OCI-LY7 (cell line): ENCODE results near the gene CHCHD6. TPM values are rescaled to one million over a fixed set of nuclear protein-coding genes. Genes with fewer than 3 reads are reported as not detected.

Source experiments
- BruUV-seq: library from RNA; stranded (reverse); fragments of 400-500 nt; replicated peaks from 2 replicates; lab custom pipeline; 2021; lab: Mats Ljungman, UMichigan
- CTCF ChIA-PET: fragments of 300-600 bp; sonication (Branson Sonifier 250); formaldehyde crosslinking; loops from one replicate; lab custom pipeline; 2022; ENCODE audit warnings: antibody characterized with exemption; ENCODE audit not compliant: unreplicated experiment; lab: Charles Lee
- POLR2A ChIA-PET: fragments of 300-600 bp; sonication (Branson Sonifier 250); formaldehyde crosslinking; loops from one replicate; lab custom pipeline; 2022; ENCODE audit warnings: antibody characterized with exemption; lab: Charles Lee
- DNase-seq: peaks from one replicate; pipeline ENCODE4 v3.0.0-alpha.2; 2015; ENCODE audit warnings: low spot score
- H2AFZ ChIP-seq: fragments of 200-600 bp; sonication (generic), shearing (Covaris generic); 2 replicates; pipeline ENCODE4 v1.6.1; 2014; ENCODE audit warnings: mild to moderate bottlenecking, antibody characterized with exemption, low read length, moderate library complexity
- H3K27ac ChIP-seq: fragments of 200-600 bp; sonication (generic); 2 replicates; pipeline ENCODE4 v1.5.1; 2014; ENCODE audit warnings: mixed run types, low read depth, mild to moderate bottlenecking, moderate library complexity, low read length, inconsistent platforms; ENCODE audit not compliant: poor library complexity, severe bottlenecking
- H3K36me3 ChIP-seq: fragments of 200-600 bp; sonication (generic); 2 replicates; pipeline ENCODE4 v1.6.1; 2014; ENCODE audit warnings: mild to moderate bottlenecking, antibody characterized with exemption, low read length, moderate library complexity, mixed read lengths; ENCODE audit not compliant: insufficient read depth
- H3K4me1 ChIP-seq: fragments of 200-600 bp; sonication (generic); 2 replicates; pipeline ENCODE4 v1.5.1; 2014; ENCODE audit warnings: mild to moderate bottlenecking, low read length; ENCODE audit not compliant: insufficient read depth, poor library complexity, severe bottlenecking
- H3K4me2 ChIP-seq: fragments of 200-600 bp; sonication (generic); 2 replicates; pipeline ENCODE4 v1.6.1; 2014; ENCODE audit warnings: mild to moderate bottlenecking, low read length
- H3K4me3 ChIP-seq: fragments of 200-600 bp; sonication (generic); 2 replicates; pipeline ENCODE4 v1.5.1; 2014; ENCODE audit warnings: mild to moderate bottlenecking, low read depth, low read length; ENCODE audit not compliant: poor library complexity, severe bottlenecking
- H3K79me2 ChIP-seq: fragments of 200-600 bp; sonication (generic); 2 replicates; pipeline ENCODE4 v1.6.1; 2016; ENCODE audit warnings: low read depth, mild to moderate bottlenecking, low read length, moderate library complexity, mixed read lengths; ENCODE audit not compliant: insufficient read depth
- H3K9me2 ChIP-seq: fragments of 200-600 bp; sonication (generic); 2 replicates; pipeline ENCODE4 v1.6.1; 2016; ENCODE audit warnings: mild to moderate bottlenecking, low read length, mixed read lengths; ENCODE audit not compliant: insufficient read depth
- H3K9me3 ChIP-seq: fragments of 200-600 bp; sonication (generic); 2 replicates; pipeline ENCODE4 v1.6.1; 2014; ENCODE audit warnings: mild to moderate bottlenecking, mixed run types, low read length, mixed read lengths
- H4K20me1 ChIP-seq: fragments of 200-600 bp; sonication (generic); 2 replicates; pipeline ENCODE4 v1.6.1; 2014; ENCODE audit warnings: mild to moderate bottlenecking, antibody characterized with exemption, low read length, moderate library complexity, mixed read lengths; ENCODE audit not compliant: insufficient read depth
- EZH2phosphoT487 ChIP-seq: fragments of 200-600 bp; sonication (generic); IDR thresholded peaks from 2 replicates; pipeline ENCODE4 v1.6.1; 2018; ENCODE audit warnings: low read depth, borderline replicate concordance, mild to moderate bottlenecking, mixed run types, antibody characterized with exemption, low read length, moderate library complexity, mixed read lengths
- intact Hi-C: fragments of 100-400 bp; cut with micrococcal nuclease; formaldehyde crosslinking; loops from one replicate; pipeline ENCODE4 v1.10.0; 2022; ENCODE audit not compliant: unreplicated experiment
- total RNA-seq, 2 experiments: library from RNA; depleted of rRNA in 1 of 2; stranded (reverse); fragments of >200 nt in 1 of 2; shearing (Covaris generic) in 1 of 2; gene quantifications; 2 replicates each; pipeline ENCODE4 v1.2.3, GENCODE V29; 2014 to 2022
- TF ChIP-seq, protein P1 (sequence below): fragments of 200-600 bp; sonication (generic); conservative IDR thresholded peaks from 2 replicates; pipeline ENCODE4 v1.5.1; 2014; ENCODE audit warnings: mild to moderate bottlenecking, antibody characterized with exemption, low read length, moderate library complexity, mixed read lengths

Gene CHCHD6
- total RNA-seq, 2 experiments from 2014 or later, result 14.7 to 21.2 TPM

DNA sequence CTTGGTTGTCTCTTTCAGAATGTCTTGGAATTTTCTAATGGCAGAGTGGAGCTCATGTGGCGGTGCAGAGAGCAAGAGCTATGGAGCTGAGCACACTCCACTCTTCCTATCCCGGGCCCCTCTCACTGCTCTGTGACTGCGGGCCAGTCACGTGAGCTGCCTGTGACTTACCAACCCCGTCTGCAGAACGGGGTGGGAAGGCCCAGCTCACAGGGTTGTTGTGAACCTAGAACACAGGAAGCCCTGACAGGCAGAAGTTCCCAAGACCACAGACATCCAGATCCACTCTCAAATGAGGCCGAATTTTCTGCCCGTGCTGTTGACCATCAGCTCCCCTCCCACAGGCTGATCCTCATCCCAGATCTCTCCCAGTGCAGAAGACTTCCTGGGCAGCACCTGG is 243.4 kb downstream of the CHCHD6 start:
- Histone ChIP-seq H3K4me3 (no peak overlapping the region), H3K27ac (no peak overlapping the region), H3K79me2 (no peaks in the 10 kb centered on the region), H3K36me3 (no peaks in the 10 kb centered on the region), H2AFZ (no peak overlapping the region), H3K9me2 (no peaks in the 10 kb centered on the region), H3K9me3 (no peaks in the 10 kb centered on the region), H3K4me1 (peaks cover 10% of the 10 kb centered on the region), H4K20me1 (no peaks in the 10 kb centered on the region), H3K4me2 (no peak overlapping the region)
- intact Hi-C loops, result no loop called here
- TF ChIP-seq, protein P1, sequence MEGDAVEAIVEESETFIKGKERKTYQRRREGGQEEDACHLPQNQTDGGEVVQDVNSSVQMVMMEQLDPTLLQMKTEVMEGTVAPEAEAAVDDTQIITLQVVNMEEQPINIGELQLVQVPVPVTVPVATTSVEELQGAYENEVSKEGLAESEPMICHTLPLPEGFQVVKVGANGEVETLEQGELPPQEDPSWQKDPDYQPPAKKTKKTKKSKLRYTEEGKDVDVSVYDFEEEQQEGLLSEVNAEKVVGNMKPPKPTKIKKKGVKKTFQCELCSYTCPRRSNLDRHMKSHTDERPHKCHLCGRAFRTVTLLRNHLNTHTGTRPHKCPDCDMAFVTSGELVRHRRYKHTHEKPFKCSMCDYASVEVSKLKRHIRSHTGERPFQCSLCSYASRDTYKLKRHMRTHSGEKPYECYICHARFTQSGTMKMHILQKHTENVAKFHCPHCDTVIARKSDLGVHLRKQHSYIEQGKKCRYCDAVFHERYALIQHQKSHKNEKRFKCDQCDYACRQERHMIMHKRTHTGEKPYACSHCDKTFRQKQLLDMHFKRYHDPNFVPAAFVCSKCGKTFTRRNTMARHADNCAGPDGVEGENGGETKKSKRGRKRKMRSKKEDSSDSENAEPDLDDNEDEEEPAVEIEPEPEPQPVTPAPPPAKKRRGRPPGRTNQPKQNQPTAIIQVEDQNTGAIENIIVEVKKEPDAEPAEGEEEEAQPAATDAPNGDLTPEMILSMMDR, result no peak
- TF ChIP-seq EZH2phosphoT487, result no peak
- POLR2A ChIA-PET, result no interaction called here
- BruUV-seq, result no TSS peak
- no peak for DNase-seq
- CTCF ChIA-PET, result no interaction called here

DNA sequence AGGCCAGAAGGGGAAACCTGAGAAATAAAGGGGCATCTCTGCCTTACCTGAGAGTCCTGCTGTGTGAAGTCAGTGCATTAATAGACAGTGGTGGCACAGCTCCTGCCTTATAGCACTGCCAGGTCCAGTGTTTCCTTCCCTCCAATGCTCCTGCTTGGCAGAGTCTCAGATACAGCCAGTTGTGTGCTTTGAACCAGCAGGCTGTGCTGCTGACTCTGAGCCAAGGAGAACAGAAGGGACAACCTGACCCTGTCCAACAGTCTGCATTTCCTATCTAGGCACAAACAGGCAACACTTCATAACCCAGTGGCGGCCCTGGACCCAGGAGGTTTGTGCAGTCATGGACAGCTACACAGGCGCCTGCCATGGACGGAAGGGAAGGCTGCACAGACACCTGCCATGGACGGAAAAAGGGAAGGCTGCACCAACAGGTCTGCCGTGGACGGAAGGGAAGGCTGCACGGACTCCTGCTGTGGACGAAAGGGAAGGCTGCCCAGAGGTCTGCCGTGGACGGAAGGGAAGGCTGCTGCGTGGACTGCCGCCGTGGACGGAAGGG is 245.0 kb downstream of the CHCHD6 start:
- ChIA-PET CTCF (no interaction called here), POLR2A (no interaction called here)
- Histone ChIP-seq H3K27ac (no peak overlapping the region), H3K4me3 (no peak overlapping the region), H3K9me3 (no peaks in the 10 kb centered on the region), H3K79me2 (no peaks in the 10 kb centered on the region), H3K36me3 (no peaks in the 10 kb centered on the region), H4K20me1 (no peaks in the 10 kb centered on the region), H3K4me1 (peaks cover 13% of the 10 kb centered on the region), H3K9me2 (no peaks in the 10 kb centered on the region), H2AFZ (no peak overlapping the region), H3K4me2 (no peak overlapping the region)
- intact Hi-C loops, result no loop called here
- no peak for DNase-seq
- no peak for TF ChIP-seq EZH2phosphoT487
- TF ChIP-seq, protein P1, result no peak
- no TSS peak for BruUV-seq

DNA sequence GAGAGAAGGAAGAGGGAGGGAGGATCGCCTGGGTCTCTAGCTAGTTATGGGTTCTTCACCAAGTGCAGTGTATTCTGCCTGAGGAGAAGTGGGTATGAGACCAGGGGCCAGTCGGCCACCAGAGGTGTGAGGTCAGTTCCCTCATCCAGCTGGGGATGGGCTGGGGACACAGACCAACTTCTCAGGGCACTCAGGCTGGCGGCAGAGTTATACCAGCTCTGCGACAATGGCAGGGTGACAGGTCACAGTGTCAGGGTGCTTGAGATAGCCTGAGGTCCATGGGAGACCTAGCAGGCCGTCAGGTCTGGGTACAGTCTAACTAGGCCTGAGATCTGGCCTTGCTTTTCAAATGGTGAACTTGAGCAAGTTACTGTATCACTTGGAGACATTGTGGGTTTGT is 247.5 kb downstream of the CHCHD6 start:
- CTCF ChIA-PET, result no interaction called here

More for the DNA sequence above, 247.5 kb downstream of the CHCHD6 start:
- H3K79me2 ChIP-seq, result no peaks in the 10 kb centered on the region
- BruUV-seq, result no TSS peak
- H3K4me2 ChIP-seq, result no peak overlapping the region
- TF ChIP-seq EZH2phosphoT487, result no peak
- TF ChIP-seq, protein P1, result no peak
- H3K36me3 ChIP-seq, result no peaks in the 10 kb centered on the region
- H3K4me1 ChIP-seq, result peaks cover 30% of the 10 kb centered on the region
- no peak overlapping the region for H3K27ac ChIP-seq
- no peaks in the 10 kb centered on the region for H3K9me2 ChIP-seq
- H3K9me3 ChIP-seq, result no peaks in the 10 kb centered on the region
- no peak overlapping the region for H2AFZ ChIP-seq
- H4K20me1 ChIP-seq, result no peaks in the 10 kb centered on the region
- intact Hi-C loops, result no loop called here
- no peak for DNase-seq
- POLR2A ChIA-PET, result interaction anchor here (0.8 kb wide), 1 partner anchor 12 kb away, joined by 4 read pairs; no protein-coding TSS in a partner anchor
- H3K4me3 ChIP-seq, result no peak overlapping the region
